ENCODE results near the gene DNAJC19. TPM values are rescaled to one million over a fixed set of nuclear protein-coding genes. Genes with fewer than 3 reads are reported as not detected.
"Not testable (repeated sequence)": the region's sequence is repeated elsewhere in the genome, so short reads cannot be mapped to it uniquely, and the experiment has no call there.

Gene DNAJC19
- 21.6 and 25.8 TPM in 2 replicates for total RNA-seq

DNA sequence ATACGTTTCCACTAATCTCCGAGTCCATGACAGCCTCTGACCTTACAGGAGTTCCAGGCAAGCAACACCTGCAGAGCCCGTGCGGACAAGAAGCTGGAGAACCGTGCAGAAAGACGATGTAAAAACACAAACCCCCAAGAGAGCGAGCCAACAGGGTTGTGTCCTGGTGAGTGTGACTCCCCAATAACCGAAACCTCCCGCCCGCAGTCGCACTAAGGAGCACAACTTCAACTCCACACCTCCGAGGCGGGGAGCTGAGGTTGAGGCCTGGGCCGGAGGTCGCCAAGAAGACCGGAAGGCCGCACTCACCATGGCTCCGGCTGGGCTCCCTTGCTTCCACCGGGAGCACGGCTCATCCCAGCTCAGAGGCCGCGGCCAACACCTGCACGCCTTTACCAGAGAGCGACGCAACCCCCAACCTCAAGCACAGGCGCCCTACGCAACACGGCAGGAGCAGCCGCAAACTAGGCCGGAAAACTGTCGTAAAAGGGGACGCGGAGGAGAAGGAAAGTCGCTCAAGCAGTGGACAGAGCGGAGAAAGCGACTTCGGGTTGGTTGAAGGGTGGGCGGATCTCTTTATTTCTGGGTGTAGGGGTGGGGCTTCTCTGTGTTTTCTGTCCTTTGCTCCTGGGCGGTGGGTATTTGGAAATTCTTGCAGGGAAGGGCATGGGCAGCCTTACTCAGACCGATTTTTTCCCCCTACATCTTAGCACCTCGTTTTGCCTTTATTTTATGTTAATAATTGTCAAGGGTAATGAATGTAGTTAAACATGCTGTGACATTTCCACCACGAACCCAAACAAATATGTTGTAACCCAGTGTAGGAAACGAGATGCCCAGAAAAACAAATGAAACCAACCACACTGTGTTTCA lies at the start of gene DNAJC19:
Gene DNAJC19, minus strand, starts transcription at position 446 of the 873 bp plus-strand sequence. Its CDS starts 134 bp downstream, at position 312.
- DNase-seq (ENCODE audit: low read depth in 2 of 2): peak; percentile 89 to 97

DNA sequence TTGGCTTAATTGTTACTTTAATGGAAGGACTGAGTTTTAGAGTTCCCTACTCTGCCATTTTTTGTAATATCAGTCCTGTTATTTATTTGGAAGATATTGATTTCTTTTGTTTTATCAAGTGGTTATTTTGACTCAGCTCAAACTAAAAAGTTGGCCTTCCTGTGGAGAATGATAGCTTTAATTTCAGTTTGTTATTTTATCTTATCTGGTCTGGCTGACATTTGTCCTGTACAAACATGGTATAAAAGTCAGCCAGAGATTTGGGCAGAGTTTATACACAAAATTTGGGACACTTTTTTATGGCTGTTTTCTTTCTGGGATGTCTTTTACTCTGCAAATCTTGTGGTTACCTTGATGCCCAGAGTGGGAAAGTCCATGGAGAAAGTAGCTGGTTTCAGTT lies 41.4 kb upstream of the DNAJC19 start:
- no peak for DNase-seq (ENCODE audit: low read depth in 2 of 2)

- no peak for DNase-seq (ENCODE audit: low read depth in 2 of 2)
Observed at GRCh38 chr3:181025204-181025603, 35.7 kb upstream of the DNAJC19 start.

DNA sequence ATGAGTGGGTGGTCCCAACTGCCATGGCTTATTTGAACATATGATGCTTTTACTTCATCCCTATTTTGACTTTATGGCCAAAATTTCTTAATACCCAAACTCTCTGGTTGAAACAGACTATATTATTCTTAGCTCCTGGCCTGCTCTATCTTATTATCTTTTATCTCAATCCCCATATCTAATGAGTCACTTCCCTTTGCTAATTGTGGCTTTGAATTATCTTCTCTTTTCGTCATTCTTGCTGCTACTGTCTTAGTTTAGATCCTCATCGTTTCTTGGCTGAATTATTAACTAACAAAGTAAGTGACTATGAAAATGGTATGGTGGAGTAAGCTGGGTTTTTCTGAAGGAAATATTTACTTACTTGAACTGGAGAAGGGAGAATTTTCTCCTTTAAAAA lies 28.2 kb upstream of the DNAJC19 start:
- no peak for DNase-seq (ENCODE audit: low read depth in 2 of 2)

- no peak for DNase-seq (ENCODE audit: low read depth in 2 of 2)
Observed at GRCh38 chr3:181009225-181009624, 19.7 kb upstream of the DNAJC19 start.

DNA sequence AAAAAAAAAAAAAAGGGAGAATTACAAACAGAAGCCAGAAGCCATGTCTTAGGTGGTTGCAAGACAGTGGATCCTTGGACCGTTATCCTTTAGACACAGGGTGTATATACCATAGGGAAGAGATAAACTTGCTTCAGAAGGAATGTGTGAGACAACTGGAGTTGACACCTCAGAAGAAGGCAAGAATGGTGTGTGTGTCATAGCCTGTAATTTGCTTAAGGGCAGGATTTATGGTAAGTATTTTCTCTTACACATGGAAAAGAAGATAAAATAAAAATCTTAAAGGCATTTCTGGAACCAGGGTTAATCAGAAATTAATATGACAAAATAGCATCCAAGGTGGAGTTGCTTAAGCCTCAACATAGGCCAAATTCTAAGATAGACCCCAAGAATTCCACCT lies 19.3 kb upstream of the DNAJC19 start:
- DNase-seq (ENCODE audit: low read depth in 2 of 2): no peak

- DNase-seq (ENCODE audit: low read depth in 2 of 2): no peak
Observed at GRCh38 chr3:181007262-181007661, 17.7 kb upstream of the DNAJC19 start.

DNA sequence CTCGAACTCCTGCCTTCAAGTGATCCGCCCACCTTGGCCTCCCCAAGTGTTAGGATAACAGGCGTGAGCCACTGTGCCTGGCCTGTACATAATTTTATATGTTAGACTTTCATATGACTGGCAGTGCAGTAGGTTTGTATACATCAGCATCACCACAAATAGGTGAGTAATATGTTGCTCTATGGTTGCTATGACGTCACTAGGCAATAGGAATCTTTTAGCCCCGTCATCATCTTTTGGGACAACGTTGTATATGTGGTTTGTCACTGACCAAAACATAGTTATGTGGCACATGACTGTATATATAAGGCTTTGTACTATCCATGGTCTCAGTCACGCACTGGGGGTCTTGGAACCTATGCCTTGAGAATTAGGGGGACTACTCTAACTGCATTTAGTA lies 17.0 kb upstream of the DNAJC19 start:
- no peak for DNase-seq (ENCODE audit: low read depth in 2 of 2)

DNA sequence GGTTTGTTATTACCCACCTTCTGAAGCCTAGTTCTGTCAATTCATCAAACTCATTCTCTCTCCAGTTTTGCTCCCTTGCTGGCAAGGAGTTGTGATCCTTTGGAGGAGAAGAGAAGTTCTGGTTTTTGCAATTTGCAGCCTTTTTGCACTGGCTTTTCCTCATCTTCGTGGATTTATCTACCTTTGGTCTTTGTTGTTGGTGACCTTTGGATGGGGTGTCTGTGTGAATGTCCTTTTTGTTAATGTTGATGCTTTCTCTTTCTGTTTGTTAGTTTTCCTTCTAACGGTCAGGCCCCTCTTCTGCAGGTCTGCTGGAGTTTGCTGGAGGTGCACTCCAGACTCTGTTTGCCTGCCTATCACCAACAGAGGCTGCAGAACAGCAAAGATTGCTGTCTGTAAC lies 13.9 kb upstream of the DNAJC19 start:
- DNase-seq (ENCODE audit: low read depth in 2 of 2): not testable (repeated sequence)

GRCh38 chr3:181002331-181002730 lies 12.8 kb upstream of the DNAJC19 start:
- DNase-seq (ENCODE audit: low read depth in 2 of 2): not testable (repeated sequence)

- DNase-seq (ENCODE audit: low read depth in 2 of 2): no peak
Observed at GRCh38 chr3:180996415-180996932, 6.9 kb upstream of the DNAJC19 start.

DNA sequence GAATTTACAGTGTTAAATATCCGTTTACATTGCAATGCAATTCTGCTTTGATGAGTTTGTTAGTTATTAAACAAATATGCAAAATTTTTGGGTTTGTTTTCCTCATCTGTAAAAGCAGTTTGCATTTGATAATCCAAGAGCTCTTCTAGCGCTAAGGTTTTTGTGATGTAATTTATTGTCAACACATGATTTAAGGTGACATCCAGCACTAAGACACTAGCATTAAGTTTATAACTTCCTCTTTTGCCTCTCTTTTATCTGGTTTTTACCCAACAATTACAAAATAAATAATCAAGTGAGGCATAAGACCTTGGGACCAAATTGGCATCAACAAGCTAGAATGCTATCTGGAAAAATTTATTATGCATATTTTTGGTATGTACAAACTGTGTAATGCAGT lies 969 bp upstream of the DNAJC19 start:
- DNase-seq (ENCODE audit: low read depth in 2 of 2): no peak

- no peak for DNase-seq (ENCODE audit: low read depth in 2 of 2)
Observed at GRCh38 chr3:180987344-180987743, 2.2 kb downstream of the DNAJC19 start.

DNA sequence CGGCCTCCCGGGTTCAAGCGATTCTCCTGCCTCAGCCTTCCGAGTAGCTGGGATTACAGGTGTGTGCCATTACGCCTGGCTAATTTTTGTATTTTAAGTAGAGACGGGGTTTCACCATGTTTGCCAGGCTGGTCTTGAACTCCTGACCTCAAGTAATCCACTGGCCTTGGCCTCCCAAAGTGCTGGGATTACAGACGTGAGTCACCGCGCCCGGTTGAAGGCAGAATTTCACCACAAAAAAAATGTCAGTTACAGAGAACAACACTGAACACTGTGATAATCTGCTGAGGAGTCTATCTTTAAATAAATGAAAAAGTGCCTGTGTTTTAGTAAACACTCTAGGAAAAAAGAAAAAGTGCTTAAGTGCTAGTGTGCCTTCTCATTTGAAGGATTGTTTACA lies 3.2 kb downstream of the DNAJC19 start:
- DNase-seq (ENCODE audit: low read depth in 2 of 2): not testable (repeated sequence)

- no peak for DNase-seq (ENCODE audit: low read depth in 2 of 2)
Observed at GRCh38 chr3:180983136-180983535, 6.4 kb downstream of the DNAJC19 start.

GRCh38 chr3:180981912-180982311 lies 7.6 kb downstream of the DNAJC19 start:
- DNase-seq (ENCODE audit: low read depth in 2 of 2): no peak

- peak in 1 of 2 donors; percentile 38 for DNase-seq (ENCODE audit: low read depth in 2 of 2)
Observed at GRCh38 chr3:180980611-180981010, 8.9 kb downstream of the DNAJC19 start.

DNA sequence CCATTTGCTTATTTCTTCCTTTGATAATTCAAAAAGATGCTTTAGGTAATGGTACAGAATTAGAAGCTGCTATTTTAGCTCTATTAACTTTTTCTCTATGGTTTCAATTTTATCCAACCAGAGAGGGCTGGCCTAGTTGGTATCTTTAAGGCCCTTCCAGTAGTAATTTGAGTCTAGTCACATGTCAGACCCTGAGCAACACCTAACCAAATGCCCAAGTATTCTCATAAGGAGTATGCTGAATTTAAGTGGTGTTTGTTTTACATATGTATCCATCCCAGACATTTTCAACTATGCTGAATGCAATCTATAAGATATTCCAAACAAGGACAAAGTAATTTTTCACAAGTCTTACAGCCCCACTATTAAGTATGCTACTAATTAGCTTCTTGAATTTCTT lies 9.6 kb downstream of the DNAJC19 start:
- DNase-seq (ENCODE audit: low read depth in 2 of 2): no peak

DNA sequence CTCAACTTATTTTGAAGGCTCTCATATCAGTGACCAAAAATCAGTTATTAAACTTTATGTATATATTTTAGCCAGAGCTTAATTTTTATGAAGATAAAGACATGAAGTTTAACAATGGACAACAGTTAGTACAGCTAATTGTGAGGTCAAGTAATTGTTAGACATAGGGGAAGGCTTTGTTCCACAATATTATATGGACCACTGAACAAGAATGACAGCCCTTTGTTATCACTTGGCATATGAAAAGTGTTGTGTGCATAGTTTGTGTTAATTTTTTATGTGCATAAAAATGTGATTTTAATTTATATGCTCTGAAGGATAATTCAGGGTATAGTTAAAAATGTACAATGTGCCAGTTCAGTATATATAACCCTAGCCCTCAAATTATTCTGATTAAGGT lies 12.0 kb downstream of the DNAJC19 start:
- no peak for DNase-seq (ENCODE audit: low read depth in 2 of 2)

GRCh38 chr3:180974286-180974685 lies 15.2 kb downstream of the DNAJC19 start:
- no peak for DNase-seq (ENCODE audit: low read depth in 2 of 2)

DNA sequence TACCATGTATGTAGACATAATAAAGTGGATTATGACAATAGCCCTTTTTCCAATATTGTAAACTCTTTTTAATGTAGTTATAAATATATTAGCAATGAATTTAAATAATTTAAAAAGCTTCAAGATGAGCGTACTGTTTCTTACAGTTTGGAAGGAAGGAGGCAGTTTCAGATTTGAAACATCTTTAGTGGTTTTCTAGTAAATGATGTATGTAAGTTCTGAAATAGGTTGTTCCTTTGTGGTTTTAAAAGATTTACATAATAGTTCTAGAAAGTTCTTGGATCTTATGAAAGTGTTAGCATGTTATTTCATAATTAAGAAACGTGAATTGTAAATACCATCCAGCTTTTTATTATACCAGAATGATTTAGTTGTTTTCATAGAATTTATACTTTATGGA lies 16.0 kb downstream of the DNAJC19 start:
- DNase-seq (ENCODE audit: low read depth in 2 of 2): no peak

GRCh38 chr3:180970931-180971330 lies 18.6 kb downstream of the DNAJC19 start:
- DNase-seq (ENCODE audit: low read depth in 2 of 2): no peak

- DNase-seq (ENCODE audit: low read depth in 2 of 2): no peak
Observed at GRCh38 chr3:180962530-180962929, 27.0 kb downstream of the DNAJC19 start.

Data from lung microvascular endothelial cell (primary cell).